GM18502 (cell line): ENCODE data around the gene VAC14.

Source experiments
- ATAC-seq: cut with Tn5 transposase; IDR thresholded peaks from one replicate; pipeline ENCODE4 v1.9.1; 2021; ENCODE audit warnings: mild to moderate bottlenecking; ENCODE audit not compliant: unreplicated experiment, poor library complexity

The VAC14 gene

GRCh38 chr16:70696952-70697593 lies 103.9 kb downstream of the VAC14 start:
- ATAC-seq = no peak

- no peak for ATAC-seq
Measured at GRCh38 chr16:70696355-70696754, 104.6 kb downstream of the VAC14 start.

GRCh38 chr16:70695331-70696070 lies 105.5 kb downstream of the VAC14 start:
- ATAC-seq = no peak

GRCh38 chr16:70694868-70695218 lies 106.1 kb downstream of the VAC14 start:
- no peak for ATAC-seq

- no peak for ATAC-seq
Measured at GRCh38 chr16:70694088-70694867, 106.7 kb downstream of the VAC14 start.

- no peak for ATAC-seq
Measured at GRCh38 chr16:70692873-70693671, 107.9 kb downstream of the VAC14 start.

- ATAC-seq = no peak
Measured at GRCh38 chr16:70692130-70692872, 108.7 kb downstream of the VAC14 start.

- no peak for ATAC-seq
Measured at GRCh38 chr16:70691223-70692129, 109.5 kb downstream of the VAC14 start.

- ATAC-seq = no peak
Measured at GRCh38 chr16:70689970-70690891, 110.7 kb downstream of the VAC14 start.

- no peak for ATAC-seq
Measured at GRCh38 chr16:70689035-70689969, 111.7 kb downstream of the VAC14 start.

- ATAC-seq = no peak
Measured at GRCh38 chr16:70688246-70688742, 112.7 kb downstream of the VAC14 start.

GRCh38 chr16:70687671-70688245 lies 113.2 kb downstream of the VAC14 start:
- no peak for ATAC-seq

- ATAC-seq = no peak
Measured at GRCh38 chr16:70687102-70687511, 113.9 kb downstream of the VAC14 start.

GRCh38 chr16:70686376-70687101 lies 114.4 kb downstream of the VAC14 start:
- no peak for ATAC-seq

- ATAC-seq = no peak
Measured at GRCh38 chr16:70685938-70686375, 115.0 kb downstream of the VAC14 start, which contains the start of gene MTSS2. Gene MTSS2, minus strand, starts transcription at chr16:70686053. Its CDS starts 262 bp downstream, at chr16:70685791.
